GM12875 (cell line): ENCODE results near the gene TBC1D22A.

Source experiments
- H3K4me3 ChIP-seq: one replicate; pipeline ENCODE4 v1.5.1; 2011; ENCODE audit warnings: low read depth, low read length, control low read depth
- CTCF ChIP-seq: IDR thresholded peaks from 2 replicates; pipeline ENCODE4 v1.5.1; 2011; ENCODE audit warnings: low read depth, mild to moderate bottlenecking, control low read depth, inconsistent platforms, low read length, moderate library complexity, borderline replicate concordance; ENCODE audit not compliant: insufficient read depth

TBC1D22A gene

GRCh38 chr22:46890819-46891218, 128.4 kb downstream of the TBC1D22A start:
- no peak for TF ChIP-seq CTCF
- H3K4me3 ChIP-seq: no peak overlapping the region

- TF ChIP-seq CTCF: no peak
- no peak overlapping the region for H3K4me3 ChIP-seq
These were observed 129.0 kb downstream of the TBC1D22A start for GRCh38 chr22:46891382-46891951.

- no peak overlapping the region for H3K4me3 ChIP-seq
- TF ChIP-seq CTCF: no peak
These were observed 130.4 kb downstream of the TBC1D22A start for GRCh38 chr22:46892866-46893265.

GRCh38 chr22:46893281-46894020, 131.0 kb downstream of the TBC1D22A start:
- no peak overlapping the region for H3K4me3 ChIP-seq
- TF ChIP-seq CTCF: no peak

- H3K4me3 ChIP-seq: no peak overlapping the region
- no peak for TF ChIP-seq CTCF
These were observed 131.7 kb downstream of the TBC1D22A start for GRCh38 chr22:46894081-46894671.

GRCh38 chr22:46894851-46895640, 132.6 kb downstream of the TBC1D22A start:
- H3K4me3 ChIP-seq: no peak overlapping the region
- TF ChIP-seq CTCF: no peak
